Loucy (cell line): ENCODE measurements around the gene VSX2.

Experiments used
- H2AFZ ChIP-seq: fragments of 200-600 bp; sonication (generic); 2 replicates; pipeline ENCODE4 v1.6.0; 2016; ENCODE audit warnings: antibody characterized with exemption, mild to moderate bottlenecking, low read length, moderate library complexity
- H3F3A ChIP-seq: fragments of 200-600 bp; 2 replicates; pipeline ENCODE4 v1.6.0; 2016; ENCODE audit warnings: antibody characterized with exemption, low read depth, mild to moderate bottlenecking
- H3K27me3 ChIP-seq: fragments of 200-600 bp; sonication (generic); 2 replicates; pipeline ENCODE4 v1.6.1; 2014; ENCODE audit warnings: low read length, mild to moderate bottlenecking; ENCODE audit not compliant: insufficient read depth, poor library complexity, severe bottlenecking
- H3K36me3 ChIP-seq: fragments of 200-600 bp; sonication (generic); 2 replicates; pipeline ENCODE4 v1.6.1; 2016; ENCODE audit warnings: low read length; ENCODE audit not compliant: insufficient read depth
- H3K4me1 ChIP-seq: fragments of 200-600 bp; sonication (generic); 2 replicates; pipeline ENCODE4 v1.5.1; 2014; ENCODE audit warnings: low read length, mild to moderate bottlenecking; ENCODE audit not compliant: insufficient read depth, poor library complexity, severe bottlenecking
- H3K4me2 ChIP-seq: fragments of 200-600 bp; sonication (generic); 2 replicates; pipeline ENCODE4 v1.6.0; 2014; ENCODE audit warnings: antibody characterized with exemption, low read length, low read depth, mild to moderate bottlenecking; ENCODE audit not compliant: poor library complexity, severe bottlenecking
- H3K4me3 ChIP-seq: fragments of 200-600 bp; sonication (generic); 2 replicates; pipeline ENCODE4 v1.5.1; 2014; ENCODE audit warnings: low read length, mild to moderate bottlenecking, mixed read lengths; ENCODE audit not compliant: poor library complexity, severe bottlenecking
- H3K79me2 ChIP-seq: fragments of 200-600 bp; sonication (generic); 2 replicates; pipeline ENCODE4 v1.6.1; 2014; ENCODE audit warnings: low read length; ENCODE audit not compliant: insufficient read depth
- H3K9ac ChIP-seq: fragments of 200-600 bp; sonication (generic); 2 replicates; pipeline ENCODE4 v1.6.0; 2014; ENCODE audit warnings: mild to moderate bottlenecking, low read depth, low read length, moderate library complexity; ENCODE audit not compliant: poor library complexity, severe bottlenecking
- H3K9me2 ChIP-seq: fragments of 200-600 bp; sonication (generic); replicated peaks from 2 replicates; pipeline ENCODE4 v1.6.1; 2016; ENCODE audit warnings: low read depth, low read length, mixed read lengths
- H3K9me3 ChIP-seq: fragments of 200-600 bp; sonication (generic); 2 replicates; pipeline ENCODE4 v1.6.1; 2014; ENCODE audit warnings: mild to moderate bottlenecking, antibody characterized with exemption, low read length, low read depth; ENCODE audit not compliant: insufficient read depth
- H4K20me1 ChIP-seq: fragments of 200-600 bp; sonication (generic); 2 replicates; pipeline ENCODE4 v1.6.0; 2014; ENCODE audit warnings: antibody characterized with exemption, low read length, mild to moderate bottlenecking; ENCODE audit not compliant: insufficient read depth, poor library complexity, severe bottlenecking
- CTCF ChIP-seq: fragments of 200-600 bp; sonication (generic); conservative IDR thresholded peaks from 2 replicates; pipeline ENCODE4 v1.5.1; 2014; ENCODE audit warnings: mild to moderate bottlenecking, antibody characterized with exemption, low read length
- EZH2phosphoT487 ChIP-seq: fragments of 200-600 bp; IDR thresholded peaks from 2 replicates; pipeline ENCODE4 v1.6.1; 2018; ENCODE audit warnings: antibody characterized with exemption, mild to moderate bottlenecking, moderate library complexity, borderline replicate concordance

The VSX2 gene

GRCh38 chr14:74308695-74309094, 69.4 kb downstream of the VSX2 start:
- Histone ChIP-seq H3K9ac (no peak overlapping the region), H3K27me3 (no peaks in the 10 kb centered on the region), H3K36me3 (no peaks in the 10 kb centered on the region), H3K9me3 (no peaks in the 10 kb centered on the region), H3K4me2 (no peak overlapping the region), H3K9me2 (no peaks in the 10 kb centered on the region), H4K20me1 (no peaks in the 10 kb centered on the region), H2AFZ (no peak overlapping the region), H3K4me1 (no peaks in the 10 kb centered on the region), H3K79me2 (no peaks in the 10 kb centered on the region), H3F3A (no peaks in the 10 kb centered on the region), H3K4me3 (no peak overlapping the region)
- no peak for TF ChIP-seq EZH2phosphoT487
- no peak for TF ChIP-seq CTCF

- H3K4me3 ChIP-seq = no peak overlapping the region
- no peak overlapping the region for H3K9ac ChIP-seq
- H4K20me1 ChIP-seq = no peaks in the 10 kb centered on the region
- no peak overlapping the region for H2AFZ ChIP-seq
- no peak overlapping the region for H3K4me2 ChIP-seq
- H3K4me1 ChIP-seq = no peaks in the 10 kb centered on the region
- no peaks in the 10 kb centered on the region for H3K9me3 ChIP-seq
- no peak for TF ChIP-seq EZH2phosphoT487
- TF ChIP-seq CTCF = no peak
- H3K9me2 ChIP-seq = no peaks in the 10 kb centered on the region
- no peaks in the 10 kb centered on the region for H3K27me3 ChIP-seq
- no peaks in the 10 kb centered on the region for H3F3A ChIP-seq
- no peaks in the 10 kb centered on the region for H3K36me3 ChIP-seq
- no peaks in the 10 kb centered on the region for H3K79me2 ChIP-seq
These were observed 70.1 kb downstream of the VSX2 start for GRCh38 chr14:74309125-74310022.

- TF ChIP-seq EZH2phosphoT487 = no peak
- TF ChIP-seq CTCF = no peak
- Histone ChIP-seq H3K27me3 (no peaks in the 10 kb centered on the region), H3K9ac (no peak overlapping the region), H3K4me2 (no peak overlapping the region), H3K4me3 (no peak overlapping the region), H3F3A (no peaks in the 10 kb centered on the region), H3K9me3 (no peaks in the 10 kb centered on the region), H3K79me2 (no peaks in the 10 kb centered on the region), H3K4me1 (no peaks in the 10 kb centered on the region), H2AFZ (no peak overlapping the region), H4K20me1 (no peaks in the 10 kb centered on the region), H3K9me2 (no peaks in the 10 kb centered on the region), H3K36me3 (no peaks in the 10 kb centered on the region)
These were observed 72.9 kb downstream of the VSX2 start for GRCh38 chr14:74312161-74312560.
